ENCODE results near the gene OR8K5.
"Not testable (repeated sequence)": the region's sequence is repeated elsewhere in the genome, so short reads cannot be mapped to it uniquely, and the experiment has no call there.

Gene OR8K5

DNA sequence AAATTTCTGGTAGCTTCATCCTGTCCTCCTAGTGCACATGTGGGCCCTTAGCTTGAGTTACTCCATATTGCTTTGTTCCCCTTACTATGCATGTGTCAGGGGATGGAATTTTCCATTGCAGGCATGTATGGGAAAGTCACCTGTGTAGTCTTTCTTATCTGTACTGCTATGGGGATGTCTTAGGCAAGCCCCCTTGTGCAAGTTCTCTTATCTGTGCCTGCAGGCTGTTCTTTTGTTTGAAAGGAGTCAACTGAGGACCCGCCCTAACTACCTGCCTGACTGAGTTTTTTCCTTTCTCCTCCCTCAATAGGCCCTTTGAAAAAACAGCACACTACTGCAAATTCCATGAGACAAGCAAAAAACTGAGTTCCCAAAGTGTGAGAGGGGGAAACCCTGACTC, 8.7 kb downstream of the OR8K5 start:
- Histone ChIP-seq H3K79me2 (no peaks in the 10 kb centered on the region), H2AFZ (no peak overlapping the region), H3K36me3 (ENCODE audit: control insufficient read depth, insufficient read depth, low read length) (no peaks in the 10 kb centered on the region), H3K9me3 (ENCODE audit: control insufficient read depth, low read length) (no peaks in the 10 kb centered on the region), H3K4me2 (ENCODE audit: low read length) (no peak overlapping the region), H3K4me1 (no peaks in the 10 kb centered on the region), H3K9ac (no peak overlapping the region), H3K4me3 (ENCODE audit: low read depth, low read length) (no peak overlapping the region), H3K27ac (no peak overlapping the region), H3K27me3 (ENCODE audit: control insufficient read depth, insufficient read depth, low read length) (no peaks in the 10 kb centered on the region)
- TF ChIP-seq, protein P1, sequence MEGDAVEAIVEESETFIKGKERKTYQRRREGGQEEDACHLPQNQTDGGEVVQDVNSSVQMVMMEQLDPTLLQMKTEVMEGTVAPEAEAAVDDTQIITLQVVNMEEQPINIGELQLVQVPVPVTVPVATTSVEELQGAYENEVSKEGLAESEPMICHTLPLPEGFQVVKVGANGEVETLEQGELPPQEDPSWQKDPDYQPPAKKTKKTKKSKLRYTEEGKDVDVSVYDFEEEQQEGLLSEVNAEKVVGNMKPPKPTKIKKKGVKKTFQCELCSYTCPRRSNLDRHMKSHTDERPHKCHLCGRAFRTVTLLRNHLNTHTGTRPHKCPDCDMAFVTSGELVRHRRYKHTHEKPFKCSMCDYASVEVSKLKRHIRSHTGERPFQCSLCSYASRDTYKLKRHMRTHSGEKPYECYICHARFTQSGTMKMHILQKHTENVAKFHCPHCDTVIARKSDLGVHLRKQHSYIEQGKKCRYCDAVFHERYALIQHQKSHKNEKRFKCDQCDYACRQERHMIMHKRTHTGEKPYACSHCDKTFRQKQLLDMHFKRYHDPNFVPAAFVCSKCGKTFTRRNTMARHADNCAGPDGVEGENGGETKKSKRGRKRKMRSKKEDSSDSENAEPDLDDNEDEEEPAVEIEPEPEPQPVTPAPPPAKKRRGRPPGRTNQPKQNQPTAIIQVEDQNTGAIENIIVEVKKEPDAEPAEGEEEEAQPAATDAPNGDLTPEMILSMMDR (IDR thresholded peaks at IDR 0.05), result no peak

GRCh38 chr11:56143681-56144080, 16.4 kb downstream of the OR8K5 start:
- not testable (repeated sequence) for H3K9ac ChIP-seq; H3K36me3 ChIP-seq (ENCODE audit: control insufficient read depth, insufficient read depth, low read length); H3K9me3 ChIP-seq (ENCODE audit: control insufficient read depth, low read length); H3K4me2 ChIP-seq (ENCODE audit: low read length); H3K27ac ChIP-seq; H3K79me2 ChIP-seq; H2AFZ ChIP-seq; H3K4me3 ChIP-seq (ENCODE audit: low read depth, low read length); H3K4me1 ChIP-seq; H3K27me3 ChIP-seq (ENCODE audit: control insufficient read depth, insufficient read depth, low read length)

GRCh38 chr11:56140151-56140661, 19.9 kb downstream of the OR8K5 start, which contains the start of gene OR8J3:
Gene OR8J3 (minus strand): TSS chr11:56140201. CDS start chr11:56137718, 2,483 bp downstream.
- Histone ChIP-seq H3K9me3 (ENCODE audit: control insufficient read depth, low read length) (no peaks in the 10 kb centered on the region), H3K79me2 (no peaks in the 10 kb centered on the region), H3K27me3 (ENCODE audit: control insufficient read depth, insufficient read depth, low read length) (no peaks in the 10 kb centered on the region), H3K36me3 (ENCODE audit: control insufficient read depth, insufficient read depth, low read length) (no peaks in the 10 kb centered on the region), H3K4me2 (ENCODE audit: low read length) (no peak within 1 kb of the TSS), H3K27ac (no peak within 1 kb of the TSS), H3K4me1 (no peaks in the 10 kb centered on the region), H2AFZ (no peak within 1 kb of the TSS), H3K9ac (no peak within 1 kb of the TSS), H3K4me3 (ENCODE audit: low read depth, low read length) (no peak within 1 kb of the TSS)
- TF ChIP-seq, protein P1 (IDR thresholded peaks at IDR 0.05), result no peak

DNA sequence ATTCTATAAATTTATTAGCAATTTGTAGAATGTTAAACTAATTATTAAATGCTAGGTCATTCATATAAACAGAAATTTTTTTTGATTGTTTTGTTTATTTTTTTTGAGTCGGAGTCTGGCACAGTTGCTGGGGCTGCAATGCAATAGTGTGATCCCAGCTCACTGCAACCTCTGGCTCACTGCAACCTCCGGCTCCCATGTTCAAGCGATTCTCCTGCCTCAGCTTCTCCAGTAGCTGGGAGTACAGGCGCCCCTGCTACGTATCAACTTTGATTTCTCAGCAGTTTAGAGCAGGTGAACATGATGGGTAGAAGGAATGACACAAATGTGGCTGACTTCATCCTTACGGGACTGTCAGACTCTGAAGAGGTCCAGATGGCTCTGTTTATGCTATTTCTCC, 38.0 kb downstream of the OR8K5 start, which contains the start of gene OR8H3:
TSS of gene OR8H3 (plus strand) at position 301 of the 400 bp plus-strand sequence. CDS start at position 301, 0 bp downstream.
- no peaks in the 10 kb centered on the region for H3K4me1 ChIP-seq
- TF ChIP-seq, protein P1 (IDR thresholded peaks at IDR 0.05), result no peak
- H3K27ac ChIP-seq, result no peak within 1 kb of the TSS
- no peaks in the 10 kb centered on the region for H3K9me3 ChIP-seq (ENCODE audit: control insufficient read depth, low read length)
- H3K4me2 ChIP-seq (ENCODE audit: low read length), result no peak within 1 kb of the TSS
- no peak within 1 kb of the TSS for H3K9ac ChIP-seq
- H3K4me3 ChIP-seq (ENCODE audit: low read depth, low read length), result no peak within 1 kb of the TSS
- H2AFZ ChIP-seq, result no peak within 1 kb of the TSS
- H3K27me3 ChIP-seq (ENCODE audit: control insufficient read depth, insufficient read depth, low read length), result no peaks in the 10 kb centered on the region
- no peaks in the 10 kb centered on the region for H3K79me2 ChIP-seq
- H3K36me3 ChIP-seq (ENCODE audit: control insufficient read depth, insufficient read depth, low read length), result no peaks in the 10 kb centered on the region
